Stimulated activated CD4-positive, alpha-beta T cell treated with anti-CD3 and anti-CD28 coated beads, Interleukin-12 subunit alpha, Interleukin-12 subunit beta, amount 100 ng/mL, for 24 hours (primary cell): ENCODE measurements around the gene CD2AP.
"Not testable (repeated sequence)": the region's sequence is repeated elsewhere in the genome, so short reads cannot be mapped to it uniquely, and the experiment has no call there.

Source experiments
- DNase-seq, 2 experiments: peaks; one replicate each; pipeline ENCODE4 v3.0.0-alpha.2; 2020; ENCODE audit warnings: low read depth in 2 of 2

Gene CD2AP

GRCh38 chr6:47457370-47457769 lies 20.2 kb upstream of the CD2AP start:
- DNase-seq, result no peak

- DNase-seq, result no peak
These were observed 13.5 kb upstream of the CD2AP start for GRCh38 chr6:47464052-47464451.

- no peak for DNase-seq
These were observed 12.5 kb upstream of the CD2AP start for GRCh38 chr6:47465117-47465516.

GRCh38 chr6:47471911-47472310 lies 5.7 kb upstream of the CD2AP start:
- DNase-seq, result no peak

GRCh38 chr6:47473791-47474346 lies 3.7 kb upstream of the CD2AP start:
- no peak for DNase-seq

- DNase-seq, result no peak
These were observed 2.2 kb upstream of the CD2AP start for GRCh38 chr6:47475319-47475816.

- DNase-seq, result no peak
These were observed 650 bp upstream of the CD2AP start for GRCh38 chr6:47476781-47477496.

- no peak for DNase-seq
These were observed 897 bp downstream of the CD2AP start for GRCh38 chr6:47478233-47479139.

- no peak for DNase-seq
These were observed 1.5 kb downstream of the CD2AP start for GRCh38 chr6:47479140-47479508.

GRCh38 chr6:47479874-47480273 lies 2.3 kb downstream of the CD2AP start:
- no peak for DNase-seq

- DNase-seq, result not testable (repeated sequence)
These were observed 3.6 kb downstream of the CD2AP start for GRCh38 chr6:47481213-47481612.

GRCh38 chr6:47481806-47482205 lies 4.2 kb downstream of the CD2AP start:
- DNase-seq, result no peak

- DNase-seq, result no peak
These were observed 5.9 kb downstream of the CD2AP start for GRCh38 chr6:47483516-47483852.

GRCh38 chr6:47483853-47484546 lies 6.4 kb downstream of the CD2AP start:
- no peak for DNase-seq

GRCh38 chr6:47484616-47485015 lies 7.0 kb downstream of the CD2AP start:
- DNase-seq, result no peak

- no peak for DNase-seq
These were observed 7.5 kb downstream of the CD2AP start for GRCh38 chr6:47485083-47485482.

GRCh38 chr6:47485491-47486135 lies 8.0 kb downstream of the CD2AP start:
- DNase-seq, result no peak

- DNase-seq, result no peak
These were observed 12.4 kb downstream of the CD2AP start for GRCh38 chr6:47489995-47490394.

GRCh38 chr6:47490676-47491075 lies 13.1 kb downstream of the CD2AP start:
- no peak for DNase-seq

GRCh38 chr6:47492355-47492754 lies 14.8 kb downstream of the CD2AP start:
- DNase-seq, result no peak

GRCh38 chr6:47495207-47495606 lies 17.6 kb downstream of the CD2AP start:
- no peak for DNase-seq
